Endothelial cell of umbilical vein (primary cell): ENCODE data around the gene TFCP2. TPM values are rescaled to one million over a fixed set of nuclear protein-coding genes. Genes with fewer than 3 reads are reported as not detected.

Experiments used
- BruUV-seq: library from RNA; stranded (reverse); fragments of 400-500 nt; replicated peaks from 2 replicates; lab custom pipeline; 2021; lab: Mats Ljungman, UMichigan
- CTCF ChIA-PET: fragments of 300-600, 350-600 bp; sonication (Branson Sonifier 250); formaldehyde crosslinking; loops from one replicate; lab custom pipeline; 2021; ENCODE audit warnings: antibody characterized with exemption, inconsistent platforms; lab: Charles Lee
- POLR2A ChIA-PET: fragments of 300-600, 350-600 bp; sonication (Branson Sonifier 250); formaldehyde crosslinking; loops from one replicate; lab custom pipeline; 2021; ENCODE audit warnings: antibody characterized with exemption, inconsistent platforms; lab: Charles Lee
- DNase-seq: peaks from one replicate; pipeline ENCODE4 v3.0.0-alpha.2; 2011; ENCODE audit warnings: low read depth, low spot score
- FAIRE-seq: peaks from 2 replicates; lab custom pipeline; 2011; peaks lifted over from hg19 to GRCh38; lab: Jason Lieb, UNC
- H2AFZ ChIP-seq: 2 replicates; pipeline ENCODE4 v1.6.0; 2012; ENCODE audit warnings: low read depth, low read length, control low read depth, inconsistent platforms
- H3K27ac ChIP-seq: 2 replicates; pipeline ENCODE4 v1.5.1; 2011; ENCODE audit warnings: low read depth, mild to moderate bottlenecking, control low read depth, low read length, moderate library complexity; ENCODE audit not compliant: insufficient read depth
- H3K27me3 ChIP-seq, 2 experiments: 2 replicates each; pipeline versions ENCODE4 v1.6.0 to v1.6.1; 2011; ENCODE audit warnings: low read length in 2 of 2, mixed read lengths in 1 of 2; ENCODE audit not compliant: control insufficient read depth in 2 of 2, insufficient read depth in 2 of 2
- H3K36me3 ChIP-seq, 2 experiments: 2 replicates in 1 of 2; 3 replicates in 1 of 2; pipeline ENCODE4 v1.5.1; 2011; ENCODE audit warnings: low read length in 2 of 2, mild to moderate bottlenecking in 1 of 2, moderate library complexity in 1 of 2; ENCODE audit not compliant: control insufficient read depth in 2 of 2, insufficient read depth in 2 of 2; ENCODE audit errors: extremely low read depth in 1 of 2
- H3K4me1 ChIP-seq: 3 replicates; pipeline ENCODE4 v1.5.1; 2011; ENCODE audit warnings: mild to moderate bottlenecking, low read length; ENCODE audit not compliant: control insufficient read depth, insufficient read depth; ENCODE audit errors: extremely low read depth
- H3K4me2 ChIP-seq: 2 replicates; pipeline ENCODE4 v1.6.1; 2011; ENCODE audit warnings: low read length, control low read depth, mixed read lengths; ENCODE audit not compliant: insufficient read depth
- H3K4me3 ChIP-seq, 3 experiments: fragments of 200-600 bp in 1 of 3; sonication (generic), shearing (Covaris generic) in 1 of 3; replicated peaks in 1 of 3; 2 replicates each; pipeline ENCODE4 v1.5.1; 2011 to 2016; ENCODE audit warnings: control low read depth in 3 of 3, low read length in 3 of 3, mild to moderate bottlenecking in 2 of 3, inconsistent platforms in 1 of 3, low read depth in 1 of 3, moderate library complexity in 1 of 3; ENCODE audit not compliant: insufficient read depth in 1 of 3
- H3K79me2 ChIP-seq: 2 replicates; pipeline ENCODE4 v1.6.0; 2012; ENCODE audit warnings: low read length, inconsistent platforms; ENCODE audit not compliant: control insufficient read depth, insufficient read depth
- H3K9ac ChIP-seq: replicated peaks from 2 replicates; pipeline ENCODE3; 2011; ENCODE audit warnings: low read length, control low read depth; ENCODE audit not compliant: insufficient read depth; ENCODE audit errors: extremely low read depth
- H3K9me1 ChIP-seq: replicated peaks from 3 replicates; pipeline ENCODE4 v1.6.0; 2011; ENCODE audit warnings: mild to moderate bottlenecking, low read length; ENCODE audit not compliant: control insufficient read depth, insufficient read depth; ENCODE audit errors: extremely low read depth
- H3K9me3 ChIP-seq: replicated peaks from 2 replicates; pipeline ENCODE4 v1.5.1; 2012; ENCODE audit warnings: low read length, inconsistent platforms; ENCODE audit not compliant: control insufficient read depth, insufficient read depth
- H4K20me1 ChIP-seq: replicated peaks from 2 replicates; pipeline ENCODE3; 2011; ENCODE audit warnings: mild to moderate bottlenecking, low read length; ENCODE audit not compliant: control insufficient read depth, insufficient read depth; ENCODE audit errors: extremely low read depth
- FOS ChIP-seq: IDR thresholded peaks from 2 replicates; pipeline ENCODE4 v1.6.1; 2011; ENCODE audit warnings: mild to moderate bottlenecking, low read length, moderate library complexity, borderline replicate concordance; ENCODE audit not compliant: insufficient read depth
- MYC ChIP-seq: IDR thresholded peaks from one replicate; pipeline ENCODE4 v1.6.1; 2011; ENCODE audit warnings: mild to moderate bottlenecking, low read depth, low read length
- POLR2A ChIP-seq: IDR thresholded peaks from 2 replicates; pipeline ENCODE4 v1.6.1; 2012; ENCODE audit warnings: low read depth, mild to moderate bottlenecking, control low read depth, low read length
- POLR2AphosphoS5 ChIP-seq: IDR thresholded peaks from 2 replicates; pipeline ENCODE4 v1.6.1; 2012; ENCODE audit warnings: low read depth, mild to moderate bottlenecking, control low read depth, low read length, moderate library complexity; ENCODE audit not compliant: insufficient read depth
- dilution Hi-C: fragments of 300-500 bp; cut with MboI; formaldehyde crosslinking; loops from one replicate; pipeline ENCODE4 v1.15.0; 2019; ENCODE audit warnings: low sequenced_read_pairs; ENCODE audit not compliant: extremely low pct_ligation_motif_present
- intact Hi-C: fragments of 100-400 bp; cut with micrococcal nuclease; formaldehyde crosslinking; loops from one replicate; pipeline ENCODE4 v1.10.0; 2022
- polyA plus RNA-seq, 4 experiments: library from polyadenylated mRNA; depleted of rRNA in 3 of 4; stranded (reverse) in 3 of 4; unstranded in 1 of 4; fragments of >200 nt; gene quantifications; 2 replicates each; pipeline versions ENCODE4 v1.2.1 to v1.2.3, GENCODE V29; 2011 to 2012; ENCODE audit warnings: missing spikeins in 1 of 4
- total RNA-seq: library from RNA; stranded (reverse); gene quantifications from 2 replicates; pipeline ENCODE4 v1.2.3, GENCODE V29; 2021
- TF ChIP-seq, protein P1 (sequence below): IDR thresholded peaks from 2 replicates; pipeline ENCODE4 v1.6.1; 2011; ENCODE audit not compliant: insufficient read depth, insufficient read length
- TF ChIP-seq, protein P2 (sequence below), 2 donors: IDR thresholded peaks; 1 replicate in 1 of 2; 2 replicates in 1 of 2; pipeline ENCODE4 v1.5.1; 2011; ENCODE audit warnings: low read length in 2 of 2, mild to moderate bottlenecking in 2 of 2, moderate library complexity in 2 of 2, control low read depth in 1 of 2, inconsistent platforms in 1 of 2, low read depth in 1 of 2; ENCODE audit not compliant: insufficient read depth in 1 of 2; ENCODE audit errors: extremely low read depth in 1 of 2

Gene TFCP2
- total and polyA plus RNA-seq, 2 donors (not counting 3 experiments of a cell fraction or from before 2014, with no cell fraction given): 10.2 to 28.6 TPM

DNA sequence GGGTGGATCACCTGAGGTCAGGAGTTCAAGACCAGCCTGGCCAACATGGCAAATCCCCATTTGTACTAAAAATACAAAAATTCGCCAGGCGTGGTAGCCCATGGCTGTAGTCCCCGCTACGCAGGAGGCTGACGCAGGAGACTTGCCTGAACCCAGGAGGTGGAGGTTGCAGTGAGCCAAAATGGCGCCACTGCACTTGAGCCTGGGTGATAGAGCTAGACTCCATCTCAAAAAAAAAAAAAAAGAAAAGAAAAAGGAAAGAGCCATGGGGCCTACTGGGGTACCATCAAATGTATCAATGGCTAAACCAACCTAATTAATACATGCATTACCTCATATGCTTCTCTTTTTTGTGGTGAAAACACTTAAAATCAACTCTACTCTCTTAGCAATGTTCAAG is 10.7 kb downstream of the TFCP2 start:
- DNase-seq (no peak), FAIRE-seq (no peak)
- H3K27me3 ChIP-seq: no peaks in the 10 kb centered on the region
- BruUV-seq: no TSS peak
- H3K9ac ChIP-seq: no peak overlapping the region
- dilution Hi-C loops: no loop called here
- no peaks in the 10 kb centered on the region for H3K4me1 ChIP-seq
- H4K20me1 ChIP-seq: no peaks in the 10 kb centered on the region
- H3K9me1 ChIP-seq: no peaks in the 10 kb centered on the region
- ChIA-PET POLR2A (no interaction called here), CTCF (no interaction called here)
- H3K36me3 ChIP-seq: no peaks in the 10 kb centered on the region
- intact Hi-C loops: no loop called here
- H3K27ac ChIP-seq: no peak overlapping the region
- TF ChIP-seq, protein P1, sequence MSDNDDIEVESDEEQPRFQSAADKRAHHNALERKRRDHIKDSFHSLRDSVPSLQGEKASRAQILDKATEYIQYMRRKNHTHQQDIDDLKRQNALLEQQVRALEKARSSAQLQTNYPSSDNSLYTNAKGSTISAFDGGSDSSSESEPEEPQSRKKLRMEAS: no peak
- TF ChIP-seq POLR2A (no peak), MYC (no peak), FOS (no peak), POLR2AphosphoS5 (no peak)
- TF ChIP-seq, protein P2, sequence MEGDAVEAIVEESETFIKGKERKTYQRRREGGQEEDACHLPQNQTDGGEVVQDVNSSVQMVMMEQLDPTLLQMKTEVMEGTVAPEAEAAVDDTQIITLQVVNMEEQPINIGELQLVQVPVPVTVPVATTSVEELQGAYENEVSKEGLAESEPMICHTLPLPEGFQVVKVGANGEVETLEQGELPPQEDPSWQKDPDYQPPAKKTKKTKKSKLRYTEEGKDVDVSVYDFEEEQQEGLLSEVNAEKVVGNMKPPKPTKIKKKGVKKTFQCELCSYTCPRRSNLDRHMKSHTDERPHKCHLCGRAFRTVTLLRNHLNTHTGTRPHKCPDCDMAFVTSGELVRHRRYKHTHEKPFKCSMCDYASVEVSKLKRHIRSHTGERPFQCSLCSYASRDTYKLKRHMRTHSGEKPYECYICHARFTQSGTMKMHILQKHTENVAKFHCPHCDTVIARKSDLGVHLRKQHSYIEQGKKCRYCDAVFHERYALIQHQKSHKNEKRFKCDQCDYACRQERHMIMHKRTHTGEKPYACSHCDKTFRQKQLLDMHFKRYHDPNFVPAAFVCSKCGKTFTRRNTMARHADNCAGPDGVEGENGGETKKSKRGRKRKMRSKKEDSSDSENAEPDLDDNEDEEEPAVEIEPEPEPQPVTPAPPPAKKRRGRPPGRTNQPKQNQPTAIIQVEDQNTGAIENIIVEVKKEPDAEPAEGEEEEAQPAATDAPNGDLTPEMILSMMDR (IDR thresholded peaks at IDR 0.05; ENCODE audit: extremely low read depth in 1 of 2, insufficient read depth in 1 of 2, low read depth in 1 of 2, low read length in 2 of 2): no peak
- H3K9me3 ChIP-seq: no peaks in the 10 kb centered on the region
- no peak overlapping the region for H2AFZ ChIP-seq
- H3K79me2 ChIP-seq: peaks cover 51% of the 10 kb centered on the region
- H3K4me2 ChIP-seq: no peak overlapping the region
- H3K4me3 ChIP-seq: no peak overlapping the region
